Left kidney (tissue), 2 donors: Measurements from ENCODE around the gene NLRP1. TPM values are rescaled to one million over a fixed set of nuclear protein-coding genes. Genes with fewer than 3 reads are reported as not detected.

Experiments used
- DNase-seq: peaks from one replicate; pipeline ENCODE4 v3.0.0-alpha.2; 2013
- polyA plus RNA-seq: library from polyadenylated mRNA; unstranded; fragments of 120-200 nt; gene quantifications from one replicate; pipeline ENCODE4 v1.2.1, GENCODE V29; 2013; ENCODE audit not compliant: insufficient read length

The NLRP1 gene
- polyA plus RNA-seq, 1 donor: 37.6 TPM

DNA sequence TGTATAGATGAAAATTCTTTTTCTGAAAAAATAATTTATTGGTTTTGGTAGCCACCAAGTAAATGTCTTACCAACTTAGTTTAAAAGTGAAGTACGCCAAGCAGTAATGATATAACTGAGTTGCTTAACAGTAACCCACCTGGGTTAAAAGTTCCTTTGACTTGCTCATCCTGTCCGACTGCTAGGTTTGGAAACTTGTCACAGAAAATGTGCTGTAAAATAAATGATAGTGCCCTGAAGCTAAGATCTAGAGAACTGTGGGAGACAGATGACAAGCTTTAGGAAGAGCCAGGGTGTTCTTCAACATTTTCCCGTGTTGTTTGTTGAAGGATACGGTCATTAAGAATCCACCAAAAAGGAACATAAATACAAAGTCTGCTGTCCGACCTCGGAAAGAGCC, 103.3 kb downstream of the NLRP1 start:
- DNase-seq: no peak

DNA sequence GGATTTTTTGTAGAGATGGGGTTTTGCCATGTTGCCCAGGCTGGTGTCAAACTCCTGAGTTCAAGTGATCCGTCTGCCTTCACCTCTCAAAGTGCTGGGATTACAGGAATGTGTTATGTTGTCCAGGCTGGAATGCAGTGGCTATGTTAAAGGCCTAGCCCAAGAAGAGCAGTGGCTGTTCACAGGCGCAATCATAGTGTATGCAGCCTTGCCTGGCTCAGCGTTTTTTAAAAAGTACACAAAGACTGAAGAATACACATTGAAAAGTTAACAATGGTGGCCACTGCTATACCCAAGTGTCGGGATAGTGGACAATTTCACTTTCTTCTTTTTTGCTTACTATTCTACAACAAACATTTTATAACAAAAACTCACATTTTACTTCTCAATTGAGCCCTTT, 105.3 kb downstream of the NLRP1 start:
- DNase-seq: no peak

DNA sequence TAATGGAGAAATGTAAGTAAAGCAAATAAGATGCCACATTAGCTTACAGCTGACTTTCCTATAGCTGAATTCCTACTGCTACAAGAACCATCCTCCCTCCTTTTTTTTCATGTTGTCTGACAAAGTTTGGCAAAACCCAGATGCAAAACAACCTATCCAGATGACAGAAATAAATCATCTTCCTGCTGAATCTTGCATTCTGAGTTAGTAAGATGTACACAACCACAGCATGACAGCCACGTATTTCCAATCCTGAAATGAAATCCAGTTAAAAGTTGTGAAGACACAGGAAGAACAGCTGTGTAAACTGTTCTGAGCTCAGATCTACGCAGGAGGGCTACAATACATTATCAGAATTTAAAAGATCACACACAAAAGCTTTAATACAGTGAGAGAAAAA, 110.4 kb downstream of the NLRP1 start:
- no peak for DNase-seq

DNA sequence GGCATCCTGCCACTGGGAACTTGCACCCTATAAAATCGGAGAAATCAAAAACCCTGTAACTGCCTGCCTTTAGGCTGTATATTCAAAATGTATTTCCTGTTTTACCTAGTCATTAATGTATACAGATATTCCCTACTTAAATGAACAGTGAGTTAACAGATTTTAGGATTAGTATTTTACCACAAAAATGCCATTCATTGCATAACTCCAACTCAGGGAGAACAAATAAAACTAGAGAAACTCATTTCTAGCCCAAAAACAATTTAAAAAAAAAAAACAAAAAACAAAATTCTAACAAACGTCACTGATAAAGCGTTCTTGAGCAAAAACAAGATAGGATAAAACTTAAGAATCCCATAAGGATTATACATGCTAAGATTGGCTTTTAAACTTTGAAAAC, 111.8 kb downstream of the NLRP1 start:
- no peak for DNase-seq

DNA sequence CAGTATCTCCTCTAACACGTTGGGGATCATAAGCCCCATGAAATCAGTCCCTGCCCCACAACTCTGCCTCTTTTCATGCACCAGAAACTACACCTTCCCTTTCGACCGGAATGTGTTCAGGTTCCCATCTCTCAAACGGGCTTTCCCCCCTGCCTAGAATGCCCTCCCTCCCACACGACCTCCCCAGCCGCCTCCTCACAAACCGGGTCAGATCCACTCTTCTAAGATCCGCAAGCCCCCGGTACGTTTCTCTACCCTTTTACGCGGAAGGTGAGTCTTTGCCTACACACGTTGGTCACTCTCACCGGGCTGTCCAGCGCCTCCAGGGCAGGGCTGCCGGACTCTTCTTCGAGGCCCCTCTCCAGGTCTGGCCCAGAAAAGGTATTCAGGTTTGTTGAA, 116.2 kb downstream of the NLRP1 start:
- no peak for DNase-seq

DNA sequence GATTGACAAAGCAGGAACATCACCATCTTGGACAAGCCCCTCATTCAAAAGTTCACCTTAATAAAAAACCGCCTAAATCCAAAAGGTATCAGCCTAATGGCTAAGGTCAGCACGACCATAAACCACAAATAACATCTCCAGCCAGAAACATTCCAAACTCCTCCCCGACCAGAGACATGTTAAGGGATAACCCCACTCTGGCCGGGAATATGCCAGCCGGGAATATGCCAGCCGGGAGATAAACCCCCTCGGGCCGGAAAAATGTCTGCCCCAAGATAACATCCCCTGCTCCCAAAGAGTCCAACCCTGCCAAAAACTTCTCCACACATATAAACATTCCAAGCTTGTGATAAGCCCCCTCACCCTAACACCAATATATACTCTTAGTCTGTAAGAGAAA, 116.9 kb downstream of the NLRP1 start:
- DNase-seq: no peak

DNA sequence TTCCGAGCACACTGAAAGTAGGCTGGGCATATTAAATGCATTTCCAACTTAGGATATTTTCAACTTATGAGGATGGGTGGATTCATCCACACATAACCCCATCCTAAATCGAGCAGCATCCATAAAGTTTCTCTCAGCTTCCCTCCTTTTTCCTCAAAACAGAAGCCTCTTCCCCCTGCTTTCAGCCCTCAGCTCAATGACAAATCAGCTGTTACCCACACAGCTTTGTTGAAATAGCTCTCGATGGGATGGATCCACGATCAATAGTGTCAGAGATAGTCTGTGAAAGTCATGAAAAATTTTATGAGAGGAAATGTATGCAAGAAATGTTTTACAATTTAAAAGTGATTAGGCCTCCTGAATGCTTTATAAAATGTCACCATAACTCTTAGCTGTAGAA, 118.0 kb downstream of the NLRP1 start:
- no peak for DNase-seq

DNA sequence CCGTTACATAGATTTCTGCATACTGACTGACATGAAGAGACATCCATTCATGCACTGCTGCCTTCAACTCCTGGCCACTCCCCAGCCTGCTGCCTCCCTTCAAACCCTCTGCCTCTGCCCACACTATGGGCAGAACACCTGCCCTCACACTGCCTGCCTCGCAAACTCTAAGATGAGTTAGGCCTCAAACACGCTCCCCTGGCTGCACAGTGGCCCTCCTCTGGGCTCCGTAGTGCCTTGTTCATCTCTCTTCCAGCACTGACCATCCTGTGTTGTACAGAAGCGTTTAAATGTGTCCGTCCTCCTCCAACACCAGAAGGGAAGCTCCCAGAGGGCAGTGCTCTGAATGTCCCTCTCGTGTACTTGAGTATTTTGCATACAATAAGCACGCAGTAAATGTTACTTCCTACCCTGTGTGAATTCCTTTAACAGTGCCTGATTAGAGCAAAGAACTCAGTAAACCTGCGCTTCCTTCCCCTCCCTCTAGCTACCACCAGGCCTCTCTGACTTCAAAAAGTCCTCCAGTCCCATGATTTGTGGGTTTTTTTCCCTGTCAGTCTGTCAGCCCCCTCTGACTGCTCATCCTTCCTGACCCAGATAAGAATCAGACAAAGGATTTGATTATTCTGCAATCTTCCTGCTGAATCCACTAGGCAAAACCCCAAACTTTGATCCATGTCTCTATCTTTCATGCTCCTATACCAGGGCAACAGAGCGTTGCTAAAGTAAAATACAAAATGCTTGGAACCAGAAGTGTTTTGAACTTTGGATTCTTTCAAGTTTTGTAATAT, 119.4 kb downstream of the NLRP1 start:
- DNase-seq: no peak

Other genes starting within 250 kb of the NLRP1 start
- 91.8 TPM for gene NUP88, start 164.8 kb downstream of the NLRP1 start, polyA plus RNA-seq
- 96.2 TPM for gene RPAIN, start 164.3 kb downstream of the NLRP1 start, polyA plus RNA-seq
- 159 TPM for gene C1QBP, start 145.4 kb downstream of the NLRP1 start, polyA plus RNA-seq
- gene DHX33, start 115.5 kb downstream of the NLRP1 start, polyA plus RNA-seq: 23.7 TPM
- gene DERL2, start 98.3 kb downstream of the NLRP1 start, polyA plus RNA-seq: 88.2 TPM
- gene MIS12, start 97.9 kb downstream of the NLRP1 start, polyA plus RNA-seq: 49.8 TPM